EL (cell line): ENCODE measurements around the gene SPPL2B.

ENCODE experiments used
- DNase-seq: peaks from one replicate; pipeline ENCODE4 v3.0.0-alpha.2; 2016

Gene SPPL2B

DNA sequence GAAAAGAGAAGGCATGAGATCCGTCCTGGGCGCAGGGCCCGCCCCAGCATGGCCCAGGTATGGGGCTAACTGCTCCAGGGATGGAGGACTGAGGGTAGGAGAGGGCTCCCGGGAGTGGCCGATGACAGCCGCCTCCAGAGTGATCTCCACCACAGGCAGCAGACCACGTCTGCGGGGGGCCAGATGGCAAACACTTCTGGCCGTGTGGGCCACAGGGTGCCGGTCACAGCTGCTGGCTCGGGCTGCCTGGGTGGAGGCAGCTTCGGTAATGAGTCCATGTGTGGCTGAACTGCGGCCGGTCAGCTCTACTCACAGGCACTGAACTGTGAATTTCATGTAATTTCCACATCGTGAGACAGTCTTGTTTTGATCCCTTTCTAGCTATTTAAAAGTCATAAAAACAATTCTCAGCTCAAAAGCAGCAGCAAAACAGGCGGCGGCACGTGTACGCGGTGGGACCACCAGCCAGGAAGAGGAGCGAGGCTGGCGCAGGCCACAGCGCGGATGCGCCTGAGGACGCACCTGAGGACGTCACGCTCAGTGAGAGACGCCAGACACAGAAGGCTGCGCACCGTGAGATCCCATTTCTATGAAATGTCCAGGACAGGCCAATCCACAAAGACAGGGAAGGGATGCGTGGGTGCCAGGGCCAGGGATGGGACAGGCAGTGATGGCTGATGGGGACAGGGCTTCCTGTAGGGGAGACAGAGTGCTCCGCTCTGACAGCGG, 4.1 kb upstream of the SPPL2B start:
- DNase-seq = no peak

GRCh38 chr19:2325281-2326046, 3.0 kb upstream of the SPPL2B start:
- no peak for DNase-seq

- DNase-seq = no peak
Measured at GRCh38 chr19:2326699-2327360, 1.7 kb upstream of the SPPL2B start.

- DNase-seq = peak; percentile 92
Measured at GRCh38 chr19:2327773-2328400, 597 bp upstream of the SPPL2B start.

- no peak for DNase-seq
Measured at GRCh38 chr19:2329149-2329478, 630 bp downstream of the SPPL2B start.

- no peak for DNase-seq
Measured at GRCh38 chr19:2329501-2329916, 1.0 kb downstream of the SPPL2B start.

- DNase-seq = no peak
Measured at GRCh38 chr19:2330255-2330631, 1.8 kb downstream of the SPPL2B start.

- DNase-seq = no peak
Measured at GRCh38 chr19:2330632-2331284, 2.3 kb downstream of the SPPL2B start.

GRCh38 chr19:2331601-2332246, 3.2 kb downstream of the SPPL2B start:
- no peak for DNase-seq

DNA sequence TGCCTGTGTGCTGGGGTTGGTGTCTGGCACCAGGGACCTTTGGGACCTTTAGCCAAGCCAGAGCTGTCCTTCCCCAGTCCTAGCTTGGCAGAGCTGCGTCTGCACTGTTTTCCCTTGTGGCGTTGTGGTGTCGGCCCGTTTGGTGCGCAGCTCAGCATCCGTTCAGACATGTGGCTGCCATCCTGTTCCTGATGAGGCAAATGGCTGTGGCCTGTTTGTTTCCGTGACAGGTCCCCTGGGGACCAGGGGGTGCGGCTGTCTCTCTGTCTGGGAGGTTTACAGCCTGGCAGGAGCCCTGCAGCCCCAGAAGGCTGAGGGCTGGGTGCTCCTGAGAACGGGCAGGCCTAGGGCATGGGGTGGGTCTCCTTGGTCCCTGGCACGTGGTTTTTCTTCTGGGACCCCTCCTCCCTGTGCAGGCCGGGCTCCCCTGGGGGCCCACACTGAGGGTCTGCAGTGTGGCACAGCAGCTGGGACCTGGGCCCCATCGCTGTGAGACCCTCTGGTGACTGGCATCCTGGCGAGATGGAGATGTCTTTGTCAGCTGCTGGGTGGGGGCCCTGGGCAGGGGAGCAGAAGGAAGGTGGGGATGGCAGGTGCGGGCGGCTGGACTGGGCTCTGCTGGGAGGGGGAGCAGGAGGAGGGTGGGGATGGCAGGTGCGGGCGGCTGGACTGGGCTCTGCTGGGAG, 4.0 kb downstream of the SPPL2B start:
- no peak for DNase-seq

GRCh38 chr19:2333027-2333806, 4.7 kb downstream of the SPPL2B start:
- DNase-seq = no peak

DNA sequence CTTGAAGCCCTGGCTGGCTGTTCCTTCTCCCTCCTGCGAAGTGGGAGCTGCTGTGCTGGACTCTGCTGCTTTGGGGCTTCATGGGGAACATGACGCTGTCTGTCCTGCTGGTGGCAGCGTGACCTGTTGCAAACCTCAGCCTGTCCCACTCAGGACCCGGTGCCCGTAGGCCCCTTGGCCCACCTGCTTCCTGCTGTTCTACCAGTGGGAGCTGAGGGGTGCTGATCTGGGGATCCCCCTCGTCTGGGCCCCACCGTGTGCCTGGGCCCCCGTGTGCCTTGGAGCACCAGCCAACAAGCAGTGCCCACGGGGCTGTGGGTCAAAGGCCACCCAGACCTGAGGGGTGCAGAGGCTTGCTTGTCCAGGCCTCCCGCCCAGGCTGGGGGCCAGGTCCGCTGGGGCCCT, 5.3 kb downstream of the SPPL2B start:
- no peak for DNase-seq

DNA sequence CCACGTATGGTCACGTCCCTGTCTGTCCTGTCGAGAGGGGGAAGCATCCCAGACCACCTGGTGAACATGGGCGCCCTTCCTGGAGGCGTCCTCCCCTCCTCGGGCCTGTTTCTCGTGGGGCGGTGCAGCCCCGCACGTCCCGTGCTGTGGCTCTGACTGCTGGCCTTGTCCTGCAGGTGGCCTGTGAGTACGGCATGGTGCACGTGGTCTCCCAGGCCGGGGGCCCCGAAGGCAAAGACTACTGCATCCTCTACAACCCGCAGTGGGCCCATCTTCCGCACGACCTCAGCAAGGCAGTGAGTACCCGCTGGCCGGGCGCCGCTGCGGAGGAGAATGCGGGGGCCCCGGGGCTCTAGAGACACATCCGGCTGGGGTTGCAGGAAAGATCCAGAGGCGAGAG, 5.9 kb downstream of the SPPL2B start:
- no peak for DNase-seq

DNA sequence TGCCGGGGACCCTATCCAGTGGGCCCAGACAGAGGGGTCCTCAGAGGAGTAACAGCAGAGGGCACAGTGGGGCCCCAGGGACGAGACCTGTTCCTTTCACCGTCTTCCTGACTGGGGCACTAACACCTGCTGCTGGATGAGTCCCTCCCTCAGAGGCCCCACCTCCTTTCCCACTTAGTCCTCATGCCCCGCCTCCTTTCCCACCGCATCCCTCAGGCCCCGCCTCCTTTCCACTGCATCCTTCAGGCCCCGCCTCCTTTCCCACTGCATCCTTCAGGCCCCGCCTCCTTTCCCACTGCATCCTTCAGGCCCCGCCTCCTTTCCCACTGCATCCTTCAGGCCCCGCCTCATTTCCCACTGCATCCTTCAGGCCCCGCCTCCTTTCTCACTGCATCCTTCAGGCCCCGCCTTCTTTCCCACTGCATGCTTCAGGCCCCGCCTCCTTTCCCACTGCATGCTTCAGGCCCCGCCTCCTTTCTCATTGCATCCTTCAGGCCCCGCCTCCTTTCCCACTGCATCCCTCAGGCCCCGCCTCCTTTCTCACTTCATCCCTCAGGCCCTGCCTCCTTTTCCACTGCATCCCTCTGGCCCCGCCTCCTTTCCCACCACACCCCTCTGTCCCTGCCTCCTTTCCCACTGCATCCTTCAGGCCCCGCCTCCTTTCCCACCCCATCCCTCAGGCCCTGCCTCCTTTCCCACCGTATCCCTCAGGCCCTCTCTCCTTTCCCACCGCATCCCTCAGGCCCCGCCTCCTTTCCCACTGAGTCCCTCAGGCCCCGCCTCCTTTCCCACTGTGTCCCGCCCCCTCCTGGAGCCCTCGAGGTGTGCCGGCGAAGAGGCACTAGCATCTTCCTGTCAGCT, 6.7 kb downstream of the SPPL2B start:
- DNase-seq = no peak

DNA sequence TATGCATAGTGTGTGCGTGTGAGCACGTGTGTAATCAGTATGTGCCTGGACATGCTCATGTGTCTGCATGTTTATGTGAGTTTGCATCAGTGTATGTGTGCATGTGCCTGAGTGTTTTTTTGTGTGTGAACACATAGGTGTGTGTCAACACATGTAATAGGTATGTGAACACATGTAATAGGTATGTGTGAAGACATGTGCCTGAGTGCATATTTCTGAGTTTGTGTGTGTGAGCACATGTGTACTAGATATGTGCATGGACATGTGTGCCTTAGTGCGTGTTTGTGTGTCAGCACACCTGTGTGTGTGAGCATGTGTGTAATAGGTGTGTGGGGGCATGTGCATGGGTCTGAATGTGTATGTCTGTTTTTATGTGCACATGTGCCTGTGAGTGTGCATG, 7.4 kb downstream of the SPPL2B start:
- DNase-seq = no peak

- no peak for DNase-seq
Measured at GRCh38 chr19:2336528-2337328, 8.2 kb downstream of the SPPL2B start.

DNA sequence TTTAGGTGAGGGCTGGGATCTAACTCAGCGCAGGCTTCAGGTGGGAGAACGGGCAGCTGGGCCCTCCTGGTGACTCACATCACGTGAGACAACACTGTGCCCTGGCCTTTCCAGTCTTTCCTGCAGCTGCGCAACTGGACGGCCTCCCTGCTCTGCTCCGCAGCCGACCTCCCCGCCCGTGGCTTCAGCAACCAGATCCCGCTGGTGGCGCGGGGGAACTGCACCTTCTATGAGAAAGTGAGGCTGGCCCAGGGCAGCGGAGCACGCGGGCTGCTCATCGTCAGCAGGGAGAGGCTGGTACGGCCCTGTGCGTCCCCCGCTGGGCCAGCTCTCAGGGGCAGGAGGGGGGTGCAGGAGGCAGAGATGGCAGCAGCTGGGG, 8.8 kb downstream of the SPPL2B start:
- DNase-seq = no peak

- no peak for DNase-seq
Measured at GRCh38 chr19:2338055-2338615, 9.7 kb downstream of the SPPL2B start.
